Ovary (tissue), 3 donors: Measurements from ENCODE around the gene CREG2.

Experiments used
- CTCF ChIP-seq, 3 donors: fragments of 450-650 bp in 2 of 3; fragments of 200-600 bp in 1 of 3; IDR thresholded peaks; one replicate each; pipeline versions ENCODE4 v1.5.1 to v1.8.0; 2016 to 2022; ENCODE audit warnings: antibody characterized with exemption in 3 of 3, mild to moderate bottlenecking in 1 of 3
- EP300 ChIP-seq: sonication (generic); formaldehyde crosslinking; IDR thresholded peaks from one replicate; pipeline ENCODE4 v1.6.1; 2017; ENCODE audit warnings: antibody characterized with exemption
- POLR2A ChIP-seq: fragments of 450-650 bp; IDR thresholded peaks from one replicate; pipeline ENCODE4 v1.6.1; 2017; ENCODE audit warnings: antibody characterized with exemption, mild to moderate bottlenecking, moderate library complexity
- donor health status: DM: no; HTN: no; CAD: no.

GRCh38 chr2:101306410-101306809 lies 80.9 kb downstream of the CREG2 start:
- no peak for TF ChIP-seq CTCF (IDR thresholded peaks at IDR 0.05)
- no peak for TF ChIP-seq POLR2A
- TF ChIP-seq EP300, result no peak
